Neural crest cell (in vitro differentiated cells): ENCODE results near the gene CCDC183. TPM values are rescaled to one million over a fixed set of nuclear protein-coding genes. Genes with fewer than 3 reads are reported as not detected.
"Not testable (repeated sequence)": the region's sequence is repeated elsewhere in the genome, so short reads cannot be mapped to it uniquely, and the experiment has no call there.

Experiments used
- DNase-seq: peaks from one replicate; pipeline ENCODE4 v3.0.0; 2021; ENCODE audit warnings: low read depth, mixed read lengths, low spot score
- H3K27ac Mint-ChIP-seq: one replicate; pipeline ENCODE4 v1.8.0; 2021; ENCODE audit warnings: mild to moderate bottlenecking, mixed read lengths; ENCODE audit not compliant: unreplicated experiment
- H3K27me3 Mint-ChIP-seq: 2 replicates; pipeline ENCODE4 v1.8.0; 2021; ENCODE audit warnings: low read depth, mild to moderate bottlenecking, mixed read lengths
- H3K36me3 Mint-ChIP-seq: 2 replicates; pipeline ENCODE4 v1.8.0; 2021; ENCODE audit warnings: low read depth, mild to moderate bottlenecking, mixed read lengths
- H3K4me1 Mint-ChIP-seq: 2 replicates; pipeline ENCODE4 v1.8.0; 2021; ENCODE audit warnings: mixed read lengths
- H3K4me3 Mint-ChIP-seq: one replicate; pipeline ENCODE4 v1.8.0; 2021; ENCODE audit warnings: mild to moderate bottlenecking, mixed read lengths
- H3K9me3 Mint-ChIP-seq: 2 replicates; pipeline ENCODE4 v1.8.0; 2021; ENCODE audit warnings: mixed read lengths
- total RNA-seq: library from RNA; stranded (reverse); gene quantifications from 2 replicates; pipeline ENCODE4 v1.2.1, GENCODE V29; 2021
- TF ChIP-seq, protein P1 (sequence below): fragments of 200-600 bp; sonication (generic); conservative IDR thresholded peaks from 2 replicates; pipeline ENCODE4 v1.5.0; 2021; ENCODE audit warnings: antibody characterized with exemption, mild to moderate bottlenecking

CCDC183 gene
- total RNA-seq, 1 donor from 2014 or later = 1.4 TPM

- Mint-ChIP-seq H3K4me3 (peak overlapping the region; percentile 84), H3K27ac (peak overlapping the region; percentile 96), H3K4me1 (peaks cover 19% of the 10 kb centered on the region), H3K36me3 (peaks cover 4% of the 10 kb centered on the region), H3K9me3 (no peaks in the 10 kb centered on the region), H3K27me3 (peaks cover 24% of the 10 kb centered on the region)
- no peak for DNase-seq
- TF ChIP-seq, protein P1, sequence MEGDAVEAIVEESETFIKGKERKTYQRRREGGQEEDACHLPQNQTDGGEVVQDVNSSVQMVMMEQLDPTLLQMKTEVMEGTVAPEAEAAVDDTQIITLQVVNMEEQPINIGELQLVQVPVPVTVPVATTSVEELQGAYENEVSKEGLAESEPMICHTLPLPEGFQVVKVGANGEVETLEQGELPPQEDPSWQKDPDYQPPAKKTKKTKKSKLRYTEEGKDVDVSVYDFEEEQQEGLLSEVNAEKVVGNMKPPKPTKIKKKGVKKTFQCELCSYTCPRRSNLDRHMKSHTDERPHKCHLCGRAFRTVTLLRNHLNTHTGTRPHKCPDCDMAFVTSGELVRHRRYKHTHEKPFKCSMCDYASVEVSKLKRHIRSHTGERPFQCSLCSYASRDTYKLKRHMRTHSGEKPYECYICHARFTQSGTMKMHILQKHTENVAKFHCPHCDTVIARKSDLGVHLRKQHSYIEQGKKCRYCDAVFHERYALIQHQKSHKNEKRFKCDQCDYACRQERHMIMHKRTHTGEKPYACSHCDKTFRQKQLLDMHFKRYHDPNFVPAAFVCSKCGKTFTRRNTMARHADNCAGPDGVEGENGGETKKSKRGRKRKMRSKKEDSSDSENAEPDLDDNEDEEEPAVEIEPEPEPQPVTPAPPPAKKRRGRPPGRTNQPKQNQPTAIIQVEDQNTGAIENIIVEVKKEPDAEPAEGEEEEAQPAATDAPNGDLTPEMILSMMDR = no peak
These were observed 43.3 kb downstream of the CCDC183 start for GRCh38 chr9:136839229-136840139.

- Mint-ChIP-seq H3K27ac (peak overlapping the region; percentile 96), H3K27me3 (peaks cover 26% of the 10 kb centered on the region), H3K4me1 (peaks cover 19% of the 10 kb centered on the region), H3K9me3 (no peaks in the 10 kb centered on the region), H3K36me3 (peaks cover 4% of the 10 kb centered on the region), H3K4me3 (peak overlapping the region; percentile 85)
- no peak for DNase-seq
- TF ChIP-seq, protein P1 = no peak
These were observed 44.2 kb downstream of the CCDC183 start for GRCh38 chr9:136840140-136840876.

GRCh38 chr9:136840877-136841645, 44.9 kb downstream of the CCDC183 start:
- TF ChIP-seq, protein P1 = no peak
- no peak for DNase-seq
- Mint-ChIP-seq H3K27ac (no peak overlapping the region), H3K4me1 (peaks cover 19% of the 10 kb centered on the region), H3K9me3 (no peaks in the 10 kb centered on the region), H3K27me3 (peaks cover 27% of the 10 kb centered on the region), H3K4me3 (peak overlapping the region; percentile 85), H3K36me3 (peaks cover 4% of the 10 kb centered on the region)

DNA sequence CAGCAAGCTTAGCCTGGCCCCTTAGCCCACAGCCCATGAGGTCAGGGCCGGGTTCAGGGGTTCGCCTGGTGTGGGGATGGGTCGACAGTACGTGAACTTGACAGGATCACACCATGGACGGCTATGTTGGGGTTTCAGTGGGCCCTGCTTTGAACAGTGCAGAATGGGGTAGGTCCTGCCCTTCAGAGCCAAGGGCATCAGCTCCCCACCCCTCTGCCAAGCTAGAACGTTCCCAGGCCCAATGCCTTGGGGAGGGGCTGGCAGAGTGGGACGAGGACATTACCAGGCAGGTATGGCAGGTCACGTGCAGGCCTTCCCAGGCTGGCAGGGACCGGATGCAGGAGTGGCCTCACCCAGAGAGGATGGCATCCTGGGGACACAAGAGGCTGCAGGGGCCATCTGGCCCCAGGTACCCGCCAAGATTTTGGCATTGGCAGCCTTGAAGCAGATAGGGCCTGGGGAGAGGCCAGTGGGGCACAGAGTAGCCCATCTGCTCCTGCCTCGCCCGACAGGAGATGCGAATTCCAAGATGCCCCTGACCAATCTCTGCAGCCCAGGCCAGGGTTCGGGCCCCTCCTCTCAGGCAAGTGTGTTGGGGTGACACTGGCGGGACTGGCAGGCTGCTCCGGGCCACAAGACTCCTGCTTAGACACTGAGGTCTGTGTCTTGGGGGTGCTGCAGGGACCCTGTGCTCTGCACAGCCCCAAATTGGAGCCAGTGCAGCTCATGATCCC, 45.7 kb downstream of the CCDC183 start:
- not testable (repeated sequence) for H3K9me3 Mint-ChIP-seq, H3K27ac Mint-ChIP-seq, DNase-seq, H3K36me3 Mint-ChIP-seq
- Mint-ChIP-seq H3K27me3 (peaks cover 33% of the 10 kb centered on the region), H3K4me1 (peaks cover 19% of the 10 kb centered on the region), H3K4me3 (peak overlapping the region; percentile 85)

DNA sequence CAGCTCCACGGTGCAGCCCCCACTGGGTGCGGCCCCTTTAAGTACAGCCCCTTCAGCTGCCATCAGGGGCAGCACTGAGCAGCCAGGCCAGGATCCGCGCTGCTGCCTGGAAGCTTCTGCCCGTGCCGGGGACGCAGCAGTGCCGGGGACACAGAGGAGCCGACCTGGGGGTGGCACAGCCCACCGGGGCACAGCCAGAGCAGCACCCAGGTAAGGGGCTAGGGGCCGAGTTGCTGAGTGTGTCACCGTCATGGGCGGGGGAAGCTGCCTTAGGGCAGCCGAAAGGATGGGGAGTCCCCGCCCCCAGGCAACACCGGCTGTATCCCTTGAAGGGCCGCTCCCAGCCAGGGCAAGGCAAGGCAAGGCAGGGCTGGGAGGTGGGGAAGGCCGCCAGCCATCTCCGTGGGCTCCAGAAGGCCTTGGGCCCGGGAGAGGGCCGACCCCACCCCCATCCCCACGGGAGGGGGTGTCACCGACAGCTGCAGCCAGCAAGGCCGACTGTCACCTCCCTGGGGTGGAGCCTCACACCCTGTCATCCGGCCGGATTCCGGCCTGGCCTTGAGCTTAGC, 46.3 kb downstream of the CCDC183 start, which contains the start of gene AJM1:
Gene AJM1, plus strand, starts transcription at position 99 of the 569 bp plus-strand sequence. CDS start 1,937 bp downstream, outside the sequence.
- DNase-seq = peak; percentile 86
- peaks cover 19% of the 10 kb centered on the region for H3K4me1 Mint-ChIP-seq
- peaks cover 38% of the 10 kb centered on the region for H3K27me3 Mint-ChIP-seq
- not testable (repeated sequence) for H3K27ac Mint-ChIP-seq, H3K36me3 Mint-ChIP-seq, H3K9me3 Mint-ChIP-seq
- TF ChIP-seq, protein P1 = peak; percentile 88
- H3K4me3 Mint-ChIP-seq = peak within 1 kb of the TSS; percentile 85

DNA sequence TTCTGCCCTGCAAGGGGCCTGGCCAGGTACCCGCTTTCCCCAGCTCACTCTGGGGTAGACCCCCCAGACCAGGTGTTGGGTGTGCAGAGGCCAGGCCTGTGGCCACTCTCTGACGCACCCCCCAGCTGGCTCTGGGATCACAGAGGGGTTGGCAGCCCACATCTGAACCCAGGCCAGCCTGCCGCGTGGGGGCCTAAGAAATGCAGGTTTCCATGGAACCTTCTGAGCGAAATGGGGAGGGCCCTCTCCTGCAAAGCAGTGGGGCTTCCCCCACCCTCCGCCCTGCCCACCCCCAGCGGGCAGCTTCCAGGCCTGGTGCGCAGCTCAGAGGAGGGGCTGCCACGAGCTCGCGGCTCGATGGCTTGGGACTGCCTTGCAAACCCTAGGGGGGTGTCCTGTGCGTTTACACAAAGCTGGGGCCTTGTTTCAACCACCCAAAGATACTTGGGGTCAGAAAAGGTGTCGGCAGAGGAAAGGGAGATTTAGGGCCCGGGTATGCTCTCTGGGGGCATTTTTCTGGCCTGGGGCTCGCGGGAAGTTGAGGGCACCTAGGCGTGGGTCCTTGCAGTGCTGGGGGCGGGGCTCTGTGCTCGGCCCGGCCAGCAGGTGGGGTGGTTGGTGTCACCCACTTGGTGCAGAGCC, 47.1 kb downstream of the CCDC183 start:
- peak overlapping the region; percentile 76 for H3K4me3 Mint-ChIP-seq
- H3K4me1 Mint-ChIP-seq = peaks cover 19% of the 10 kb centered on the region
- not testable (repeated sequence) for H3K36me3 Mint-ChIP-seq, DNase-seq, H3K27ac Mint-ChIP-seq, H3K9me3 Mint-ChIP-seq
- peaks cover 45% of the 10 kb centered on the region for H3K27me3 Mint-ChIP-seq
